ENCODE results near the gene BTK.
A peak's percentile ranks its signal among the peaks of the same experiment; 100 is the strongest.

BTK gene

GRCh38 chrX:101393530-101394305 is 7.7 kb upstream of the BTK start:
- DNase-seq (ENCODE audit: low read depth) = no peak

GRCh38 chrX:101391831-101392230 is 5.8 kb upstream of the BTK start:
- DNase-seq (ENCODE audit: low read depth) = no peak

- DNase-seq (ENCODE audit: low read depth) = peak; percentile 61
Observed at GRCh38 chrX:101390664-101391525, 4.9 kb upstream of the BTK start, which contains the start of gene RPL36A. RPL36A (plus strand) TSS chrX:101391011; CDS start chrX:101391044, 33 bp downstream.

GRCh38 chrX:101388604-101389003 is 2.6 kb upstream of the BTK start:
- no peak for DNase-seq (ENCODE audit: low read depth)

- no peak for DNase-seq (ENCODE audit: low read depth)
Observed at GRCh38 chrX:101386542-101386885, 523 bp upstream of the BTK start.

- no peak for DNase-seq (ENCODE audit: low read depth)
Observed at GRCh38 chrX:101385026-101385684, 836 bp downstream of the BTK start.

GRCh38 chrX:101383679-101384205 is 2.2 kb downstream of the BTK start:
- no peak for DNase-seq (ENCODE audit: low read depth)

- DNase-seq (ENCODE audit: low read depth) = no peak
Observed at GRCh38 chrX:101377547-101377946, 8.4 kb downstream of the BTK start.

GRCh38 chrX:101370888-101371504 is 15.0 kb downstream of the BTK start:
- no peak for DNase-seq (ENCODE audit: low read depth)

GRCh38 chrX:101369687-101370086 is 16.3 kb downstream of the BTK start:
- DNase-seq (ENCODE audit: low read depth) = no peak

- DNase-seq (ENCODE audit: low read depth) = no peak
Observed at GRCh38 chrX:101368800-101369199, 17.2 kb downstream of the BTK start.

GRCh38 chrX:101365301-101365795 is 20.6 kb downstream of the BTK start:
- no peak for DNase-seq (ENCODE audit: low read depth)

GRCh38 chrX:101362757-101363156 is 23.2 kb downstream of the BTK start:
- no peak for DNase-seq (ENCODE audit: low read depth)

GRCh38 chrX:101362116-101362515 is 23.9 kb downstream of the BTK start:
- DNase-seq (ENCODE audit: low read depth) = no peak

- no peak for DNase-seq (ENCODE audit: low read depth)
Observed at GRCh38 chrX:101360390-101360789, 25.6 kb downstream of the BTK start.

GRCh38 chrX:101359966-101360365 is 26.0 kb downstream of the BTK start:
- DNase-seq (ENCODE audit: low read depth) = no peak

- DNase-seq (ENCODE audit: low read depth) = no peak
Observed at GRCh38 chrX:101357166-101357795, 28.7 kb downstream of the BTK start.

- no peak for DNase-seq (ENCODE audit: low read depth)
Observed at GRCh38 chrX:101349193-101349562, 36.8 kb downstream of the BTK start.

GRCh38 chrX:101348452-101349192 is 37.4 kb downstream of the BTK start, which contains the start of gene TIMM8A:
TIMM8A (minus strand) TSS chrX:101348742; CDS start chrX:101348664, 78 bp downstream.
- peak; percentile 59 for DNase-seq (ENCODE audit: low read depth)

- DNase-seq (ENCODE audit: low read depth) = no peak
Observed at GRCh38 chrX:101347859-101348451, 38.0 kb downstream of the BTK start.

Measured in activated T-cell treated with anti-CD3 and anti-CD28 coated beads for 1 hour (primary cell).